GM19025 (cell line): ENCODE measurements around the gene SNCG.
"Not testable (repeated sequence)": the region's sequence is repeated elsewhere in the genome, so short reads cannot be mapped to it uniquely, and the experiment has no call there.

Source experiments
- ATAC-seq: cut with Tn5 transposase; IDR thresholded peaks from one replicate; pipeline ENCODE4 v1.9.1; 2021; ENCODE audit warnings: mild to moderate bottlenecking, low read depth, moderate library complexity; ENCODE audit not compliant: unreplicated experiment

Gene SNCG

DNA sequence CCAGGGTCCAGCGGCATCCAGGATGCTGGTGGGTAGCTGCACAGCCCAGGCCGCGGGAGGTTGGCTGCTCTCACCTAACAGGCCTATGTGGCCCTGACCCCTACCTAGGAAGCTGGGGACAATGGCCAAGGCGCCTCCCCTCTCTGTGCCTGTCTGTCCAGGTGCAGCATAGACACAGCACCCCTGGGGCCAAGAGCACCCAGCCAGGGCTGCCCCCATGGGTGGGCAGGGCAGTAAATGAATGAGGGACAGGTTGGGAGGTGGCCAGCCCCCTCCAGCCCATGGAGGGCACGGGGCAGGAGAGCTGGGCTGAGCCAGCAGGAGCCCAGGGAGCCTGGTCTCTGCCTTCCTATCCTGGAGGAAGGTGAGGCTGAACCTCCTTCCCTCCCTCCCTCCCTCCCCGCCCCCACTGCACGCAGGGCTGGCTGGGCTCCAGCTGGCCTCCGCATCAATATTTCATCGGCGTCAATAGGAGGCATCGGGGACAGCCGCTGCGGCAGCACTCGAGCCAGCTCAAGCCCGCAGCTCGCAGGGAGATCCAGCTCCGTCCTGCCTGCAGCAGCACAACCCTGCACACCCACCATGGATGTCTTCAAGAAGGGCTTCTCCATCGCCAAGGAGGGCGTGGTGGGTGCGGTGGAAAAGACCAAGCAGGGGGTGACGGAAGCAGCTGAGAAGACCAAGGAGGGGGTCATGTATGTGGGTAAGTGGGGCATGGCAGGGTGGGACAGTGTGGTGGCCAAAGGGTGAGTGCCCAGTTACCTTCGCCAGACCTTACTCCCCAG lies at the start of gene SNCG:
TSS of gene SNCG (plus strand) at position 484 of the 785 bp plus-strand sequence. CDS start at position 583, 99 bp downstream.
- no peak for ATAC-seq

DNA sequence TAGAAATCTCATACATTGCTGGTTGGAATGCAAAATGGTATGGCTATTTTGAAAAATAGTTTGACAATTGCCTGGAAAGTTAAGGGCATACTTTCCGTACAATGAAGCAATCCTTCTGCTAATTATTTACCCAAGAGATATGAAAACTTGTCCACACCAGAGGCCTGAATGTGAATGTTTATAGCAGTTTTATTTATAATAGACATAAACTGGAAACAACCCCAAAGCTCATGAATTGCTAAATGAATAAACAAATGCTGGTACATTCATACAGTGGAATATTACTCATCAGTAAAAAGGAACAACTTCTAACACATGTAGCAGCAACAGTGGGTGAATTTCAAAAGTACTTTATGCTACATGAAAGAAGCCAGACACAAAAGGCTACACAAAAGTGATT lies 43.7 kb upstream of the SNCG start:
- ATAC-seq = no peak

DNA sequence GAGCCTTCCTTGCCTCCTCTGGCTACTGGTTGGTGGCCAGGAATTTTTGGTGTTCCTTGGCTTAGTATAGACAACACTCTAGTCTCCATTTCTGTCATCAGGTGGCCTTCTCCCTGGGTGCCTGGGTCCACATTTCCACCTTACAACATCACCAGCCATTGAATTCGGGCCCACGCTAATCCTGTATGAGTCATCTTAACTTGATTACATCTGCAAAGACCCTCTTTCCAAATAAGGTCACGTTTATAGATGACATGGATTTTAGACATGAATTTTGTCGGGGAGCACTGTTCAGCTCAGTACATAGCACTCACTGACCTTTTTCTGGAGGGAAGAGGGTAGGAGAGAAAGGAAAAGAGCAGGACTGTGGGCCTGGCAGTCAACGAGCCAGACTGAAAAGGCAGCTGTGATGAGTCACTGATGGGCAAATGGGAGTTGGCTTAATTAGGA lies 40.4 kb upstream of the SNCG start:
- ATAC-seq = no peak

DNA sequence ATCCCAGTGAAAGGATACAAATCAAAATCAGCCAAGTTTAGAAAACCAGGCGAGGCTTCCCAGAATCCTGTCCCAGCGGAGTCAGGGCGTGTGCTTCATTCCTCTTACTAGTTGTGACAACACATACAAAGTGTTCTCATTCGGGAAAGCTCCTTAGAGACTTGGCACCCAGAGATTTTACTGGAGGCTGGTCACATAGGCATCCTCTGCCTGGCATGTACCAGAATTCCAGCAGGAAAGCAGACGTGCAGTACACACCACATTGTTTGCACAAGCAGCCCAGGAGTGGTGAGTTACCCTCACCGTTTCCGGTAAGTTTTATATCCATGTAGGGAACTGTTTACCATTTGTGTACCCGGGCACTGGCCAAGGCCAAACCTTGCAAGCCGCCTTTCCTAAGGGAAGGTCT lies 35.8 kb upstream of the SNCG start:
- no peak for ATAC-seq

DNA sequence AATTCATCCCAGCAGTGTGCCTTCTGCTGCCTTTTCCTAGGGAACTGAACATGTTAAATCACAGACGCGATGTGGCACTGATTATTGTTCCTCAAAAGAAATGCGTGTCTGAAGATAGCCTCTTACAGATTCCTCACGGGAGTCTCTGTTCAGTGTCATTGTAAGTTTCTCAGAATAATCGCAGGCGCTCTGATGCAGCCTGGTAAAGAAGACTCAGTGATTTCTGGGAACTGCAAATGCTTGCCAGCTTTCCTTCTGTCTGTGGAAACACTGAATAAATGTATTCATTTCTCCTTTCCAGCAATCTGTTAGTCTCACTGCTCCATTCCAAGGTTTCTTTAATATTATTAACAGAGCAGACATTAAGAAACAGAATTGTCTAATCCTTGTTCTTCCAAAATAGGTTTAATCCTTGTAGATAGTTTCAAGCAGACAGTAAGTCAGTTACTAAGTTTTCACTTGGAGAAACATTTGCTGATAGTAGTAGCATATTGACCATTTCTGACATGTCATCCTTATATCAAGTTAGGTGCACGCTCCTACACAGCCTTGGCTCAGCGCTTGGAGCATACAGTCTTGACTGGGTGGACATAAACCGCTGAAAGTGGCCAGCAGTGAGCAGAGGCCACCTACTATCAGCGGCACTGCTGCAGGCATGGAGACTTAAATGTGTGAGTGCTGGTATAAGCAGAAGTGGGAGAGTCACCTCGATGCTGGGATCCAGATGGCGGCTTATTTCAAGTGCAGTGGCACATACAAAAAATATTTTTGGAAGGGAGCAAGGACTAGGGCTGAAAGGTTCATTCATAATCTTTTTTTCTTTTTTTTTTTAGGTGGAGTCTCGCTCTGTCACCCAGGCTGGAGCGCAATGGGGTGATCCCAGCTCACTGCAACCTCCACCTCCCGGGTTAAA lies 28.7 kb upstream of the SNCG start:
- ATAC-seq = no peak

DNA sequence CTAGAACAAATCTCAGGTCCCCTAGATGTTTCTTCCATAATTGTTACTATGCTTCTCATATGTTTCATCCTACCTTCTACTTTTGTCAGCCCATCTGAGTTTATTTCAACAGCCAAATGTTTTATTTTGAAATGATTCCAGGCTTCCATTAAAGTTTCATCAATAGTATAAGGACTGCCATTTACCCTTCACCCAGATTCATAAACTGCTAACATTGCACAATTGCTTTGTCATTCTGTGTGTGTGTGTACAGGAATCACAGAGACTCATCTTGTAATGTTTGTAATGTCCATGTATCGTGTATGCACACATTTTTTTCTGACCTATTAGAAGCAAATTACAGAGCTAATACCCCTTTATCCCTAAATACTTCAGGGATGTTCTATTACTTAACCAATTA lies 26.5 kb upstream of the SNCG start:
- ATAC-seq = no peak

DNA sequence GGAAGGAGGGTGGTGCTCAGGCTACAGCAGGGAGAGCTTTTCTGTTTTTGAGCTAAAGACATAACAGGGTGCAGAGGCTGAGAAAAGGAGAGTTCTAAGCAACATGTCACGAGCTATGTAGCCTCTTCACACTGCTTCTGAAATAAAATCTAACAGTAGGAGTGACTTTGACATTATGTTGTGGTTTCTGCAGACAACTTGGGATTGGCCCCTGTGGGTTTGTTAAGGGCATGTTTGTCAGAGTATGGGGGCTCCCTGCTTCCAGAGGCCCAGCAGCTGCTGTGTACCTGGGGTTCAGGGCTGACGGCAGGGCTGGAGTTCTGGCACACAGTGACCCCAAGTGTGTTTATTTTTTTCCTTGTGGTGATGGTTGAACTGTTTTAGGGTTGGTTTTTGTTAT lies 25.7 kb upstream of the SNCG start:
- no peak for ATAC-seq

DNA sequence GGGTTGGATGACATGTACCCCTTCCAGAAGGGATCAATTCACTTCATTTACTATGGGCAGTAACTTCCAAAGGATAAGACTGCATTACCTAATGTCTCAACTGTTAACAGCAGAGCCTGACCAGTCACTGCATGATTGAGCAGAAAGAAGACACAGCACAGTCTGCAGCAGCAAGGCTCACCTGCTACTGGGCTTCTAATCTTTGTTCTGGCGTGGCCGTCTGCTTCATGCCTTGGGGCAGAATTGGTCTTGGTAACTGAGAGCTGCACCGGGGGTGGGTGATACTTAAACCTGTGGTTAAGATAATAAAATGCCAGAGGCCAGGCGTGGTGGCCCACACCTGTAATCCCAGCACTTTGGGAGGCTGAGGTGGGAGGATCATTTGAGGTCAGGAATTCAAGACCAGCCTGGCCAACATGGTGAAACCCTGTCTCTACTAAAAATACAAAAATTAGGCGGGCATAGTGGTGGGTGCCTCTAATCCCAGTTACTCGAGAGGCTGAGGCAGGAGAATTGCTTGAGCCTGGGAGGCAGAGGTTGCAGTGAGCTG lies 24.2 kb upstream of the SNCG start:
- not testable (repeated sequence) for ATAC-seq

DNA sequence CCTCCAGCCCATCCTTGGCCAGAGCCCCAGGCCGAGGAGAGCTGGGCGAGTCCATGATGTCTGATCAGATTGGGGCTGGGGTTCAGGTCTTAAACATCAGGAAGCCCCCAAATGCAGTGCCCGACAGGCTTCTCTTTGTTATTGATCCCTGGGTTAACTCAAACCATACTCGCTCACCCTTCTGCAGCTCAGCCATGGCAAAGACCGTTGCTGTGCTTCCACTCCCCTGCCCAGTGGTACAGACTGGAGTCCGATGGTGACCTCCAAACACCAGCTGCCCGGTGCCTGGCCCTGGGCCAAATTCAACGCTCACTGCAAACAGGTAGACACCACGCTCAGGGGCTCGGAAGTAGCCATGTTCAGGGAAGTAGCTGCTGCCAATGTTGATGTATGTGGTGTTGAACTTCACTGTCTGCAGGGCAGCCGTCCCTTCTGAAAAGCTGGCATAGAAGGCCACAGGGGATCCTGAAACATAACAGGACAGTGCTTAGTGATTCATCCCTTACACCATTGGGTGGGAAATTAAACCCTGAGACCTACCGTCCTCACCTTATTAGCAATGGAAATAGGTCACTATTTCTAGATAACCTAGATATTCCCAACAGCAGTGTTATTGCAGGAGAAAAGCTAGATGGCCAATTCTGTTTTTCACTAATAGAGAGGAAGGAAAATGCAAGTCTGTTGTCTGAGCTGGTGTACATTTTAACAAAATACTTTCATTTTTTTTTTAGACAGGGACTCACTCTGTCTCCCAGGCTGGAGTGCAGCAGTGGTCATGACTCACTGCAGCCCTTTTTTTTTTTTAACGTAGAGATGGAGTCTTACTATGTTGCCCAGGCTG lies 21.5 kb upstream of the SNCG start:
- no peak for ATAC-seq

DNA sequence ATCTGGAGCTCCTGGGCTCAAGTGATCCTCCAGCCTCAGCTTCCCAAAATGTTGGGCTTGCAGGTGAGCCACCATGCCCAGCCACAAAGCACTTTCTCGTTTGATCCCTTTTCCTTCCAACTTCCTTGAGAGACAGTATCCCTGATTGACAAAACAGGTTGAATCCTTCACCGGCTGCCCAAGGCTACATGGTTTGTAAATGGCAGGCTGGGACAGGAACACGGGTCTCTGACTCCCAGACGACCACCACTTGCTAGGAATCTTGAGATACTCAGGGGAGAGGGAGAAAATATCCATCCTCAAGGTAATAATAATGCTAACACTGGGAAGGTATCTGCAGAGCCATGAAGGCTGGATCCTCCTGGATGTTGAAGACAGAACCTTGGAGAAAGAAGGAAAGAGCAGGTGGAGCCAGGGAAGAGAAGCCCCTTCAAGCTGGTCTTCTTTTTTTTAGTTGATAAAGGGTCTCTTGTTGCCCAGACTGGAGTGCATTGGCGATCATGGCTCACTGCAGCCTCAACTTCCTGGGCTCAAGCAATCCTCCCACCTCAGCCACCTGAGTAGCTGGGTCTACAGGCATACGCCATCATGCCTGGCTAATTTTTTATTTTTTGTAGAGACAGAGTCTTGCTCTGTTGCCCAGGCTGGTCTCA lies 20.8 kb upstream of the SNCG start:
- ATAC-seq = no peak

DNA sequence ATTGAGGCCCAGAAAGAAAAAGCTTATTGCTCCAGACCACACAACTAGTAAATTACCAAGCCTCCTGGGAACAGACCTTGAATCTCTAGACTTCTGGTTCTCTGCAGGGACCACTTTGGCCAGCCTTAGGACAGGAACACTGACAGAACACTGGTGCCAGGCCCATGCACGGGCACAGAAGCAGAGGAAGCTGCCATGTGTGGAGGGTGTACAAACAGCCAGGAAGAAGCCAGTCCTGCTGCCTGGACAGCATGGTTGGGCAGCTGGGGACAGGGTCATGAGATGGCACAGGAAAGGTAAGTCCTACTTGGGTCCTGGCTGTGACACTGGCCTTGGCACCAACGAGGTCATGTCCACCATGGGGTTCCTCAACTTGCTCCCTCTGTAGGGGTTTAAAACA lies 20.1 kb upstream of the SNCG start:
- no peak for ATAC-seq

DNA sequence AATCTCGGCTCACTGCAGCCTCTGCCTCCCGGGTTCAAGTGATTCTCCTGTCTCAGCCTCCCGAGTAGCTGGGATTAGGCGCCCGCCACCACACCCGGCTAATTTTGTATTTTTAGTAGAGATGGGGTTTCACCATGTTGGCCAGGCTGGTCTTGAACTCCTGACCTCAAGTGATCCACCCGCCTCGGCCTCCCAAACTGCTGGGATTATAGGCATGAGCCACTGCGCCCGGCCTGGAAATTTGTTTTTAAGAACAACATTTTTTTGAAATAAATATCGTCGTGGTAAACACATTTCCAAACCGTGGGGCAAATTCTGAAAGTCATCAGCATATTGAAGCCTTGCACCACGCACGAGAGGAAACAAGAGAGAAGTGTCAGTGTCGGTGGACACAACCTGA lies 18.3 kb upstream of the SNCG start:
- ATAC-seq = not testable (repeated sequence)

DNA sequence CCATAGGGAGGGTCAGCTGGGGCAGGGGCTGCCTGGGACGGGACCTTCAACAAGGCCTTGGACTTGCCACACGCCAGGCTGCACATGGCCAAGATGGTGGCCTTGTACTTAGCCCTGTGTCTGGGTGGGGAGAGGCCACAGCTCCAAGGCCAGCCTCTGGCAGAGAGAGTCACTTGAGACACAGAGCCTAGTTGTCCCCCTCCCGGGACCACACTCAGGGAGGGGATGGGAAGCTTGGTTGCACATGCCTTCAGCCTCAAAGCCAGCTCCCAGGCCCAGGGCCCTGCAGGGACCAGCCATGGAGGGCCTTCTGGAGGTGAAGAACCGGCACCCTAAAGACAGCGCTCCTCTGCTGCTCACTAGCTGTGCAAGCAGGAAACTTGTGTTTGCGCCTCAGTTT lies 17.7 kb upstream of the SNCG start:
- no peak for ATAC-seq

DNA sequence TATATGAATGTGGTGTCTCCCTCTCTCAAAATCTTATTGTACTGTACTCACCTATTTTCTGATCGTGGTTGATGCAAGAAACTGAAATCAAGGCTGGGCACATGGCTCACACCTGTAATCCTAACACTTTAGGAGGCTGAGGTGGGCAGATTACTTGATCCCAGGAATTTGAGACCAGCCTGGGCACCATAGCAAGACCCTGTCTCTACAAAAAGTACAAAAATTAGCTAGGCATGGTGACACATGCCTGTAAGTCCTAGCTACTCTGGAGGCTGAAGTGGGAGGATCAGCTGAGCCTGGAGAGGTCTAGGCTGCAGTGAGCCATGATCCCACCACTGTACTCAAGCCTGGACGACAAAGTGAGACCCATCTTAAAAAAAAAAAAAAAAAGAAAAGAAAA lies 17.0 kb upstream of the SNCG start:
- ATAC-seq = no peak

DNA sequence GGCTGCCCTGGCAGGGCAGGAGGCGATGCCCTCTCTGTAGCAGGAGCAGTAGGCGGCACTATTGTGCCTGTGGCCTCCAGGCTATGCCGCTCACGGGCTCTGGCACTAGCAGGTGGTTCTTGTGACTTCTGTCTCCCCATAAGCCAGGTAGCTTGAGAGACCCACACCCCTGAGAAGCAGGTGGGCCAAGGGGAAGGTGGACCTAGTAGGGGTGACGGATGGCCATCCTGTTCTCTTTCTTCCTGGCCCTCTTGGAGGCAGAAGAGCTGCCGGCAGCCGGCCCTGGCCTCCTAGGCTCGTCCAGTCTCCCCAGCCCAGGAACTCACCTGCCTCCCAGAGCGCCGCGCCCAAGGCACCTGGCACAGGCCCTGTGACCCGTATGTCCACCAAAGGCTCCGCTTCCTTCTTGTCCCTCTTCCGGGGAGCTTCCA lies 16.4 kb upstream of the SNCG start:
- ATAC-seq = no peak

DNA sequence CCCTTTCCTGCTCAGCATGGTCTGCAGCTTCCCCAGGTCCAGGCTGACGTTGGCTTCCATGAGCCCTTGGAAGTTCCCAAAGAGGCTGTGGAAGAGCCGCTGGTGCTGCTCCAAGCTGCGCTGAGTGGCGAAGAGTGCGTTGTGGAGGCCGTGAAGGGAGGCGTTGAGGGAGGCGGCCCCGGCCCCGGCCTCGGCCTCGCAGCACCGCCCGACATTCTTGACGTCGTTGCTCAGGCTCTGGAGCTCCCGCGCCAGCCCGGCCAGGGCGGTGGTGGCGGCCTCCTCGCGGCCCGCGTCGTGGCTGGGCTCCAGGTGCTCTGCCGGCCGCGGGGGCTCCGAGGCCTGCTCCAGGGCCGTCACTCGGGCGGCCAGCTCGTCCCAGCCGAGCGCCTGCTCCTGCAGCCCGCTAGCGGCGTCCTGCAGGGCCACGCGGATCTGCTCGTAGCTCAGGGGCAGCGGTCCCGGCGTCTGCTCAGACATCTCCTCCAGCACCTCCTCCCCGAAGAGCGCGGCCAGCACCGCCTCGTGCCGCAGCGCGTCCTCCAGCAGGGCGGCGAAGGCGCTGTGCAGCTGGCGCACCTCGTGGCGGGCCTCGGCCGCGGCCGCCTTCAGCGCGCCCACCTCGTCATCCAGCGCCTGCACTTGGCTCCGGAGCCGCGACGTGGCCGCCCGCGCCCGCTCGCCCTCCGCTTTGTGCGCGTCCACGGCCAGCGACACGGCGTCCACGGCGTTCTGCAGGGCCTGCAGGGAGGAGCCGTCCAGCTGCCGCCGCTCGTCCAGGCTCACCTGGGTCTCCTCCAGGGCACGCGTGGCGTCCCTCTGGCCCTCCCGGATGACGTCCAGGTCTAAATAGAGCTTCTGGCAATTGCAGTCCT lies 15.7 kb upstream of the SNCG start:
- no peak for ATAC-seq

DNA sequence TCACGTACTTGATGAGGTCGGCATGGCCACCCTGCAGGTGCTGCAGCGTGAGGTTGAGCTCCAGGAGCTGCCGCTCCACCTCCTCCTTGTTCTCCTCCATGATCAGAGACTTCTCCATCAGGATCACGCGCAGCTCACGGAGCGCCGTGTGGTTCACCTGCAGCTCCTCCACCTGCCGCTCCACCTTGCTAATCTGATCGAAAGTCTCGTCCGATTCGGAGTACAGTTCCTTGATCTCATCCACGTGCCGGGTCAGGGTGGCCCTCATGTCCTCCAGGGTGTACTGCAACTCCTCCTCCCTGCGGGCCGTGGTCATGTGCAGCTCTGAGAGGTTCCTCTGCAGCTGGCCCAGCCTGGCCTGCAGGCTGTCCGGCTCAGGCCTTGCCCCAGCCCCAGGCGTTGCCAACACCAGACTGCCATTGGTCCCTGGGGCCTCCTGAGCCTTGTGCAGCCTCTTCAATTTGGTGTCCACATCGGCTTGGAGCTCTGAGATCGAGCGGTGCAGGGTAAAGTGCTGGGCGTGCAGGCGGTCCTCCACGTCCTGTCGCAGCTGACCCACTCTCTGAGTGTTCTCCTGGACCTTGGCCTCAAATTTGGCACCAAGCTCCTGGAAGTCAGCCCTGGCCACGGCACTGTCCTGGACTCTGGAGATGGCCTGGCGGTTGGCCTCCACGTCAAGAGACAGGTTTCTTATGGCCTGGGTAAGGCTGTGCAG lies 14.9 kb upstream of the SNCG start:
- ATAC-seq = no peak

DNA sequence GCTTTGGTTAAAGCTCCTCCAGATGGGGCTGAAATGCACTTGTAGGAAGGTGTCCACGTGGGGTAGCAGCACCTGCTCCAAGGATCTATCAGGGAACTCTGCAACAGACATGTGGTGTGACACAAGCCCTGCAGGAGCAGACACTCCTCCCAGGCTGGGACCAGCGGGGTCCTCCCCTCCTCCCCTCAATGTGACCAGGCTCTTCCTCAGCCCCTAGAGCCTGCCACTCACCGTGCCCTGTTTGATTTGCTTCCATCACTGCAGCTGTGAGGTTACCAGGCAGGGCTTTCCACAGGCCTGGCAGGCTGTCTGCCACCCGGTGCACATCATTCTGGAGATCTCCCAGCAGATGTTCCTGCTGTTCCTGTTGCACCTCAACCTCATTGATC lies 14.4 kb upstream of the SNCG start:
- ATAC-seq = no peak
